ENCODE measurements around the gene GUCA1A.
A peak's percentile ranks its signal among the peaks of the same experiment; 100 is the strongest.

GUCA1A gene

GRCh38 chr6:42136508-42137193 lies 36.5 kb upstream of the GUCA1A start:
- DNase-seq (ENCODE audit: low read depth, low spot score), result no peak
- no peak overlapping the region for H3K4me3 ChIP-seq (ENCODE audit: low read depth, low read length)
- CTCF ChIA-PET, result interaction anchor here (0.9 to 3.2 kb wide), 11 partner anchors 9 to 78 kb away, joined by 3 to 14 read pairs (median 5); no protein-coding TSS in a partner anchor
- POLR2A ChIA-PET, result interaction anchor here (0.7 to 0.8 kb wide), 4 partner anchors 13 to 424 kb away, joined by 3 read pairs; no protein-coding TSS in a partner anchor
- TF ChIP-seq CTCF (IDR thresholded peaks at IDR 0.05; ENCODE audit: insufficient read depth, low read length, missing control alignments), result peak; percentile 56

- TF ChIP-seq CTCF (IDR thresholded peaks at IDR 0.05; ENCODE audit: insufficient read depth, low read length, missing control alignments), result no peak
- DNase-seq (ENCODE audit: low read depth, low spot score), result no peak
- H3K4me3 ChIP-seq (ENCODE audit: low read depth, low read length), result no peak overlapping the region
- ChIA-PET CTCF (interaction anchor here (1.0 to 3.2 kb wide), 11 partner anchors 9 to 77 kb away, joined by 3 to 14 read pairs (median 5); no protein-coding TSS in a partner anchor), POLR2A (interaction anchor here (0.5 to 0.8 kb wide), 4 partner anchors 13 to 424 kb away, joined by 3 read pairs; no protein-coding TSS in a partner anchor)
Observed at GRCh38 chr6:42137194-42137753, 35.9 kb upstream of the GUCA1A start.

- ChIA-PET CTCF (interaction anchor here (1.2 to 3.2 kb wide), 5 partner anchors 8 to 76 kb away, joined by 3 to 14 read pairs (median 6); no protein-coding TSS in a partner anchor), POLR2A (no interaction called here)
- no peak overlapping the region for H3K4me3 ChIP-seq (ENCODE audit: low read depth, low read length)
- DNase-seq (ENCODE audit: low read depth, low spot score), result no peak
- TF ChIP-seq CTCF (IDR thresholded peaks at IDR 0.05; ENCODE audit: insufficient read depth, low read length, missing control alignments), result no peak
Observed at GRCh38 chr6:42138190-42138589, 35.0 kb upstream of the GUCA1A start.

GRCh38 chr6:42138630-42139619 lies 34.2 kb upstream of the GUCA1A start:
- ChIA-PET CTCF (interaction anchor here (0.7 to 3.2 kb wide), 10 partner anchors 7 to 78 kb away, joined by 3 to 14 read pairs (median 4); no protein-coding TSS in a partner anchor), POLR2A (no interaction called here)
- H3K4me3 ChIP-seq (ENCODE audit: low read depth, low read length), result no peak overlapping the region
- DNase-seq (ENCODE audit: low read depth, low spot score), result no peak
- TF ChIP-seq CTCF (IDR thresholded peaks at IDR 0.05; ENCODE audit: insufficient read depth, low read length, missing control alignments), result no peak

GRCh38 chr6:42140032-42140431 lies 33.1 kb upstream of the GUCA1A start:
- H3K4me3 ChIP-seq (ENCODE audit: low read depth, low read length), result no peak overlapping the region
- no peak for DNase-seq (ENCODE audit: low read depth, low spot score)
- no peak for TF ChIP-seq CTCF (IDR thresholded peaks at IDR 0.05; ENCODE audit: insufficient read depth, low read length, missing control alignments)
- ChIA-PET CTCF (interaction anchor here (1.1 to 1.4 kb wide), 5 partner anchors 10 to 52 kb away, joined by 3 to 7 read pairs (median 4); no protein-coding TSS in a partner anchor), POLR2A (no interaction called here)
